NOMO-1 (cell line): ENCODE results near the gene NXF2.
"Not testable (repeated sequence)": the region's sequence is repeated elsewhere in the genome, so short reads cannot be mapped to it uniquely, and the experiment has no call there.

Experiments
- DNase-seq, 2 experiments: peaks; one replicate each; lab custom pipeline; 2025; ENCODE audit not compliant: unreplicated experiment in 2 of 2; lab: John Stamatoyannopoulos, UW

Gene NXF2, protein sequence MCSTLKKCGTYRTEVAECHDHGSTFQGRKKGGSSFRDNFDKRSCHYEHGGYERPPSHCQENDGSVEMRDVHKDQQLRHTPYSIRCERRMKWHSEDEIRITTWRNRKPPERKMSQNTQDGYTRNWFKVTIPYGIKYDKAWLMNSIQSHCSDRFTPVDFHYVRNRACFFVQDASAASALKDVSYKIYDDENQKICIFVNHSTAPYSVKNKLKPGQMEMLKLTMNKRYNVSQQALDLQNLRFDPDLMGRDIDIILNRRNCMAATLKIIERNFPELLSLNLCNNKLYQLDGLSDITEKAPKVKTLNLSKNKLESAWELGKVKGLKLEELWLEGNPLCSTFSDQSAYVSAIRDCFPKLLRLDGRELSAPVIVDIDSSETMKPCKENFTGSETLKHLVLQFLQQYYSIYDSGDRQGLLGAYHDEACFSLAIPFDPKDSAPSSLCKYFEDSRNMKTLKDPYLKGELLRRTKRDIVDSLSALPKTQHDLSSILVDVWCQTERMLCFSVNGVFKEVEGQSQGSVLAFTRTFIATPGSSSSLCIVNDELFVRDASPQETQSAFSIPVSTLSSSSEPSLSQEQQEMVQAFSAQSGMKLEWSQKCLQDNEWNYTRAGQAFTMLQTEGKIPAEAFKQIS

DNA sequence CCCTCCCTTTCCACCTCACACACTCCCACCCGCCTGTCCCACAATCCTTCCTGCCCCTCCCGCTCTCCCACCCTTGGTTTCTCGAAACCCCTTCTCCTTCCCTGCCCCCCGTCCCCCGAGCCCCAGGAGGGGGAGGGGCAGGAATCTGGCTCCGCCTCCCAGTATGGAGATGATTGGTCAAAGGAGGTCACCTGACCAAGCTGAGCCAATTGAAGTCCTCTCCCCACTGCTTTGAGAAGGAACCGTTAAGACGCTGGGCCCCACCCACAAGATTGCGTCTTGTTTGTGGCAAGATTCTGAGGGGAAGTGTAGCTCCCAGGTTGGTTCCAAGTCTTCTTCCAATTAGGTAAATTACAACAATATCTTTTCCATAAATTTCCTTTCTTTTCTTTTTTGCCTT is at the start of gene NXF2:
Gene NXF2 (plus strand): TSS at position 275 of the 400 bp plus-strand sequence. CDS start 59,912 bp downstream, outside the sequence.
- not testable (repeated sequence) for DNase-seq

DNA sequence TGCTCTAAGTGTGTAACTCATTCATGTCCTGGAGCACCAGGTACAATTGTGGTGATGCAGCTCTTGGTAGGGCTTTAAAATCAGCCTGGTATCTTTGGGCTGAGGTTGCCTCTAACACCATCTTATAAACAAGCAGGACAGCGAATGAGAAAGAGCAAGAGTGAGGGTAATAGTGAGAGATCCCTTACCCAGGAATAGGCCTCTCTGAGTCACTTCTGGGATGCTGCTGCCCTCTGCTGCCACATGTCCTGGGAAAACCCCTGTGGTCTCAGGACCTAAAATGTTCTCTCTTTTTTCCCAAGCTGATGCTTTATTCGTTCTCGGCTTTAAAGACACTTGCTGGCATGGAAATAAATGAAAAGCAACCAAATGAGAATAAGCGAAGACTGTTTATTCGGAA is 39.0 kb upstream of the NXF2 start:
- DNase-seq, result not testable (repeated sequence)

DNA sequence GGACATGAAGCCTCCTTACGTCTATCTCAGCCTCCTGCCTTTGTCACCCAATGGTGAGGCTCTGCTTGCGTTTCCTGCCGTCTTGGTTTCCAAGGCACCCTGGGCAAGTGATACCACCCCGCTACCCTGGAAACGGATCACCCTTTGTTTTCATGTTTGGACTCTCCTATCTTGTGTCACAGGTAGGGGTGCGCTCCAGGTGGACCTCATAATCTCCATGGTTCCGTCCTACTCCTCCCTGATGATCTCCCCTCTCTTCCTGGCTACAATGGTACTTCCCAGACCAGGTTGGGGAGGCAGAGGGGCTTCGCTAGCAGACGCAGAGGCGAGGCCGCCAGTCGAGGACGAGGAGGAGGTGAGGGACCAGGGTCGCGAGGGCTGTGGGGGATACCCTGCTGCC is 32.0 kb upstream of the NXF2 start, which contains the start of gene TCP11X1:
Gene TCP11X1 (plus strand): TSS at position 316 of the 400 bp plus-strand sequence.
- DNase-seq, result not testable (repeated sequence)

DNA sequence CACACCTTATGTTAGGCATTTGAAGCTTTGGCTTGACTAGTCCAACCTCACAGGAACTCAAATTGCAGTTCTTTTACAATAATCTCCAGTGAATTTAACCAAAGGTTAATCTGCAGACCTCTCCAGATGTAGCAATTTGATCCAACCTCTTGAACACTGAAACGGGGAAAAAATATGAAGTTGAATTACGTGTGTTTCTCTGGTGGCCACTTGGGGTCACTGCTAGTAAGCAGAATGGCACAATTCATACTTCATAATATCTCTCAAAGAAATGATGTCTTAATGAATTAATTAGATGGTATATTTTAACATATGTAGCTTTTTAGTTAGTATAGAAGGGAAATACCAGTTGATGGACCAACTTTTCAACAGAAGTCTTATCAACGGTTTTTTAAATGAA is 30.5 kb upstream of the NXF2 start:
- DNase-seq, result not testable (repeated sequence)

DNA sequence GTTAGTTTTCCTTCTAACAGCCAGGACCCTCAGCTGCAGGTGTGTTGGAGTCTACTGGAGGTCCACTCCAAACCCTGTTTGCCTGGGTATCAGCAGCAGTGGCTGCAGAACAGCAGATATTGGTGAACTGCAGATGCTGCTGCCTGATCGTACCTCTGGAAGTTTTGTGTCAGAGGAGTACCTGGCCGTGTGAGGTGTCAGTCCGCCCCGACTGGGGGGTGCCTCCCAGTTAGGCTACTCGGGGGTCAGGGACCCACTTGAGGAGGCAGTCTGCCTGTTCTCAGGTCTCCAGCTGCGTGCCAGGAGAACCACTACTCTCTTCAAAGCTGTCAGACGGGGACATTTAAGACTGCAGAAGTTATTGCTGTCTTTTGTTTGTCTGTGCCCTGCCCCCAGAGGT is 11.3 kb upstream of the NXF2 start:
- DNase-seq, result not testable (repeated sequence)

DNA sequence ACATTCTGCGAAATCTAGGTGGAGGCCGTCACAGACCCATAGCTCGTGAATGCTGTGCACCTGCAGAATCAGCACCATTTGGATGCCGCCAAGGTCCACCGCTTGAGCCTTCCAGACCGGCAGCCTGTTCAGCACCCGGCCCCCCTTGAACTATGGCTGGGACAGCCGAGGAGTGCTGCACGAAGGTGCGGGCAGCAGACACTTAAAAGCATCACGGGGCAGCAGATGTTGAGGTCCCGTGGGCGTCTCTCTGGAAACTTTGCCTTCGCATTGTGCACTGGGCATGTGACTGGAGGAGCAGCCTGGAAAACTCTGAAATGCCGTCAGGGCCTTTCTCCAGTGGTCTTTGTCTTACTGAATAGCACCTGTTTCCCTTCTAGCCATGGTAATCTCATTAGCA is 6.7 kb upstream of the NXF2 start:
- not testable (repeated sequence) for DNase-seq

DNA sequence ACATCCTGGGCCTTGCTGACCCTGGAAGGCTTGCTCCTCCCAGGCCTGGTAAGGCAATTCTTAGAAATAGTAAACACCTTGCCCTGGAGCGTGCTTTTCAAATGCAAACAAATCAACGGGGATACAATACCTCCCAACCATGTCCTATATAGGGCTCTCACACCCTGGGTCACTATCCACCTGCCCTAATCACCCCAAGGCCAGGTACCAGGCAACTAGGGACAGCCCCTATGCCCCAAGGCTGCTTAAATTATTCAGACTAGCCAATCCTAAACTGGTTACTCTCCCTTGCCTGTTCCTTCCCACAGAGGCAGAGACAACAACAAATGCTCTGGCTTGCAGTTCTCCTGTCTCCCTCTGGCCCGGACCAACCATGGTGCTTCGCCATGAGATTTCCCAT is 25.3 kb downstream of the NXF2 start:
- DNase-seq, result not testable (repeated sequence)

DNA sequence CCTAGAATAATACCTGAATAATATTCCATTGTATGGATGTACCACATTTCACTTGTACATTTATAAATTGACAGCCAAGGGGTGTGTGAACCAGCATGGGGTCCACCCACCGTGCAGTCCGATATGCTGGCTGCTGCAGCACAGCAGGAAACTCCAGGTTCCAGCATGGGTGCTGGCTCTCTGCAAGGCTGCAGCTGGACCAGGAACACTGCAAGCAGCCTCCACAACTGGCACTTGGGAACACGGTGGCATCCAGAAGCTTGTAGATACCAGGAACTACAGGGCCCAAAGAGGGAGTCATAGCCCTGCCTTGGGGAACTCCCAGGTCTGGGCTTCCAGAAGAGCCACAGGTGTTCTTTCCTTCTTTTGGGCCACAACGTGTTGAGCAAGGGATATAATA is 91.2 kb downstream of the NXF2 start:
- no peak for DNase-seq

DNA sequence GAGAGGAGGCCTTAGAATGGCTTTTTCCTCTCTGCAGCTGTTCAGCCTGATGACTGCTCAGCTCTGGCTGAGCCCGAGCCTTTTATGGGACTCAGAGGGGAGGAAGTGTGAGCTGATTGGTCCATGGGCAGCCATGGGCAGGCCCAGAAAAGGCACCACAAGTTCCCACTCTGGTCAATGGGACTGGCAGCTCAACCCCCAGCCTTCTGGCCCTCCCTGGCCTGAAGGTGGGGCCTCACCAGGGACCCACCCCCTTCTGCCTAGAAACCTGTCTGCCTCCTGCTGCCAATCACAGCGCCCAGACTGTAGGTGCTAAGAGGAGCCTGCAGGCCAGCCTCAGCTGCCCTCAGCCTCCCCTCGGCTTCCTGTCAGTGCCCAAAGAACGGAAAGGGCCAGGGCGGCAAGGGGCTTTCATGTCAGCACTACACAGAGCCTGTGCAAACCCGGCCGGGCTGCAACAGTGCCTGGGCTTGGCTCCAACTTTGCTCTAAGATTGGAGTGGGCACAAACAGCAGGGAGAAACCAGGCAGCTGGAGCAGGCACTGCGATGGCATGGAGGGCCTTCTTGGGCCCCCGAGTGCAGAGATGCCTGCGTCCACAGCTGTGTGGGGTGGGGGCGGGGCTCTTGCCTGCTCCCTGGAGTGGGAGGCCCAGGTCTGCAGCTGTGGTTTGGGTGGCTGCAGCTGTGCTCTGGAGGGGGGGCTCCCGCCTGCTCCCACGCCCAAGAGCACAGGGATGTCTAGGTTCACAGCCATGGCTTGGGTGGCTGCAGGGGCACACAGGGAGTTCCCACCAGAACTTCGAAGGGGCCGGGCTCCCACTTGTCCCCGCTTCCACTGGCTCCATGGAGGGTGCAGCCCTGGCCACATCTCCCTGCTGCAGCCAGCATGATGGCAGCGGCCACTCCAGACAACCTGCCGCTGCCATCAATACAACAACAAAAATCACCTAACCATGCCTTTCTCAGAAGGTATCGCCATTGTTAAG is 92.6 kb downstream of the NXF2 start:
- no peak for DNase-seq

DNA sequence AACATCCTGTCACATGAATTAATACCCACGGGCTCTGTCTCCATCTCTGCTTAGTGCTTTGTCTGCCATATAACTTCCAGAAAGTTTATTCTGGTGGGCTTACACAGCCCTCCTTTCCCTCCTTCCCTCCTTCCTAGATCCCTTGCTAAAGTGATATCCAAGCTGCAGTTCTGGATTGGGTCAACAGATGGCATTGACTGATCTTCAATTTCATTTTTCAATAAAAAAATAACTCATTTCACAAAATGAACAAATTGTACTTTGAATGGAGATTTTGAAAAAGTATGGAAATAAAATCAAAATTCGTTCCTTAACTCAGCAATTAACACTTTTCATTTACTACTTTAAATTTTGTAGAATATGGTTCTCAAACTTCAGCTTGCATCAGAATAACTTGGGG is 94.9 kb downstream of the NXF2 start:
- no peak for DNase-seq

DNA sequence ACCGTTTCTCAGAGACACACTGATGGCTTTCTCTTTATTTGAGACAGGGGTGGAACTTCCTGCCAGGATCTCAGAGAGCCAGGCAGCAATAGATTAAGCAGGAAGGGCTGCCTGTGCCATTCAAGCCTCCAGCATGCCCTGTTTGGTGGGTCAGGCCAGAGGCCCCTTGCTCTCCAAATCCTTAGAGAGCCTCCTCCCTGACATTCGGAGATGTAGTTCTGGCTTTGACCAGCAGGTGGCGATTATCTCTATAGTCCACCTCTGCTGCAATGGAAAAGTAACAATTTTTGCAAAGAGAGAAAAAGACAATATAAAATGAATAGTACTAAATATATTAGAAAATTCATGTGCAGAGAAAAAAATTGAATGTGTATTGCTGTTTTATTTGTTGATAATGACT is 98.9 kb downstream of the NXF2 start:
- DNase-seq, result no peak
